Measurements from ENCODE around the gene MAP6D1. TPM values are rescaled to one million over a fixed set of nuclear protein-coding genes. Genes with fewer than 3 reads are reported as not detected.

MAP6D1 gene
- total RNA-seq, 1 experiment from 2014 or later = 12.6 TPM

- H3K9ac ChIP-seq (ENCODE audit: low read length) = no peak overlapping the region
- TF ChIP-seq EZH2 (IDR thresholded peaks at IDR 0.05; ENCODE audit: low read length, unreplicated experiment) = no peak
- TF ChIP-seq CTCF (conservative IDR thresholded peaks at IDR 0.05; ENCODE audit: low read depth, low read length) = no peak
- no peak for TF ChIP-seq EZH2phosphoT487 (IDR thresholded peaks at IDR 0.05; ENCODE audit: borderline replicate concordance, low read length)
- peaks cover 8% of the 10 kb centered on the region for H3K4me1 ChIP-seq (ENCODE audit: insufficient read depth, low read length)
- DNase-seq (no peak), ATAC-seq (no peak)
- no peak overlapping the region for H3K27ac ChIP-seq (ENCODE audit: low read length)
- no peak overlapping the region for H3K4me3 ChIP-seq (ENCODE audit: low read length)
- H3K79me2 ChIP-seq (ENCODE audit: low read length) = no peaks in the 10 kb centered on the region
- peaks cover 17% of the 10 kb centered on the region; the same call in 1 of the 2 replicates for H3K36me3 ChIP-seq (ENCODE audit: low read depth, low read length)
- CTCF ChIA-PET = no interaction called here
- intact Hi-C loops (cut with micrococcal nuclease) = no loop called here
- no peak overlapping the region for H2AFZ ChIP-seq (ENCODE audit: low read length)
- no peak overlapping the region for H3K4me2 ChIP-seq (ENCODE audit: low read length)
- H3K9me2 ChIP-seq (replicated peaks; ENCODE audit: low read length) = no peaks in the 10 kb centered on the region
- POLR2A ChIA-PET (ENCODE audit: unreplicated experiment) = no interaction called here
- no TSS peak for BruUV-seq (replicated peaks)
- no peaks in the 10 kb centered on the region for H4K20me1 ChIP-seq (ENCODE audit: low read length)
- H3K27me3 ChIP-seq (ENCODE audit: low read length) = no peaks in the 10 kb centered on the region
- H3K9me3 ChIP-seq (ENCODE audit: low read length) = no peaks in the 10 kb centered on the region
- peaks cover 6% of the 10 kb centered on the region for H3F3A ChIP-seq (ENCODE audit: low read length, unreplicated experiment)
These were observed 3.1 kb upstream of the MAP6D1 start for GRCh38 chr3:183828538-183828870.

GRCh38 chr3:183827809-183828537 lies 2.6 kb upstream of the MAP6D1 start:
- Histone ChIP-seq H3K27ac (ENCODE audit: low read length) (no peak overlapping the region), H3K9me2 (replicated peaks; ENCODE audit: low read length) (no peaks in the 10 kb centered on the region), H3K9ac (ENCODE audit: low read length) (no peak overlapping the region), H3K4me1 (ENCODE audit: insufficient read depth, low read length) (peaks cover 8% of the 10 kb centered on the region), H3K36me3 (ENCODE audit: low read depth, low read length) (peaks cover 14% of the 10 kb centered on the region; the same call in 1 of the 2 replicates), H3K79me2 (ENCODE audit: low read length) (no peaks in the 10 kb centered on the region), H3K4me3 (ENCODE audit: low read length) (no peak overlapping the region), H2AFZ (ENCODE audit: low read length) (no peak overlapping the region), H3K27me3 (ENCODE audit: low read length) (no peaks in the 10 kb centered on the region), H3F3A (ENCODE audit: low read length, unreplicated experiment) (peaks cover 6% of the 10 kb centered on the region), H3K9me3 (ENCODE audit: low read length) (no peaks in the 10 kb centered on the region), H3K4me2 (ENCODE audit: low read length) (no peak overlapping the region), H4K20me1 (ENCODE audit: low read length) (no peaks in the 10 kb centered on the region)
- TF ChIP-seq EZH2phosphoT487 (IDR thresholded peaks at IDR 0.05; ENCODE audit: borderline replicate concordance, low read length) (no peak), EZH2 (IDR thresholded peaks at IDR 0.05; ENCODE audit: low read length, unreplicated experiment) (no peak), CTCF (conservative IDR thresholded peaks at IDR 0.05; ENCODE audit: low read depth, low read length) (no peak)
- no TSS peak for BruUV-seq (replicated peaks)
- DNase-seq = no peak
- CTCF ChIA-PET = no interaction called here
- intact Hi-C loops (cut with micrococcal nuclease) = no loop called here
- POLR2A ChIA-PET (ENCODE audit: unreplicated experiment) = no interaction called here
- ATAC-seq = no peak

GRCh38 chr3:183826448-183827250 lies 1.3 kb upstream of the MAP6D1 start:
- ATAC-seq (no peak), DNase-seq (no peak)
- POLR2A ChIA-PET (ENCODE audit: unreplicated experiment) = no interaction called here

More at GRCh38 chr3:183826448-183827250, 1.3 kb upstream of the MAP6D1 start:
- Histone ChIP-seq H2AFZ (ENCODE audit: low read length) (no peak overlapping the region), H3K4me2 (ENCODE audit: low read length) (no peak overlapping the region), H3K36me3 (ENCODE audit: low read depth, low read length) (peaks cover 9% of the 10 kb centered on the region; the same call in 1 of the 2 replicates), H3K9me3 (ENCODE audit: low read length) (no peaks in the 10 kb centered on the region), H3F3A (ENCODE audit: low read length, unreplicated experiment) (peaks cover 6% of the 10 kb centered on the region), H3K4me1 (ENCODE audit: insufficient read depth, low read length) (peaks cover 8% of the 10 kb centered on the region), H3K79me2 (ENCODE audit: low read length) (no peaks in the 10 kb centered on the region), H3K9ac (ENCODE audit: low read length) (no peak overlapping the region), H3K27me3 (ENCODE audit: low read length) (no peaks in the 10 kb centered on the region), H3K4me3 (ENCODE audit: low read length) (no peak overlapping the region), H4K20me1 (ENCODE audit: low read length) (no peaks in the 10 kb centered on the region), H3K9me2 (replicated peaks; ENCODE audit: low read length) (no peaks in the 10 kb centered on the region), H3K27ac (ENCODE audit: low read length) (no peak overlapping the region)
- no TSS peak for BruUV-seq (replicated peaks)
- CTCF ChIA-PET = no interaction called here
- intact Hi-C loops (cut with micrococcal nuclease) = no loop called here
- TF ChIP-seq EZH2 (IDR thresholded peaks at IDR 0.05; ENCODE audit: low read length, unreplicated experiment) (no peak), EZH2phosphoT487 (IDR thresholded peaks at IDR 0.05; ENCODE audit: borderline replicate concordance, low read length) (no peak), CTCF (conservative IDR thresholded peaks at IDR 0.05; ENCODE audit: low read depth, low read length) (no peak)

Data from PC-3 (cell line).